T-cell (primary cell): ENCODE data around the gene ASB18. TPM values are rescaled to one million over a fixed set of nuclear protein-coding genes. Genes with fewer than 3 reads are reported as not detected.

Source experiments
- ATAC-seq, 4 experiments: fragments of 200-7000 bp in 3 of 4; fragments of 150-1000 bp in 1 of 4; cut with Tn5 transposase; replicated peaks in 1 of 4; 1 replicate in 3 of 4; 2 replicates in 1 of 4; pipeline ENCODE4 v1.10.0; 2021; ENCODE audit warnings: moderate library complexity in 3 of 4, mild to moderate bottlenecking in 2 of 4, moderate number of reproducible peaks in 1 of 4
- CTCF ChIA-PET, 2 donors: fragments of 300-600 bp; sonication (Branson Sonifier 250); formaldehyde crosslinking; loops; one replicate each; lab custom pipeline; 2022; ENCODE audit warnings: antibody characterized with exemption in 2 of 2; lab: Charles Lee
- POLR2A ChIA-PET, 2 donors: fragments of 300-600 bp; sonication (Branson Sonifier 250); formaldehyde crosslinking; loops; one replicate each; lab custom pipeline; 2022; ENCODE audit warnings: antibody characterized with exemption in 2 of 2; lab: Charles Lee
- DNase-seq, 35 experiments: peaks; one replicate each; pipeline versions ENCODE4 v3.0.0 to v3.0.0-alpha.2; 2013 to 2023
- H3K27ac ChIP-seq: one replicate; pipeline ENCODE4 v1.5.1; 2013; ENCODE audit warnings: low read length
- H3K27me3 ChIP-seq, 2 experiments: replicated peaks in 1 of 2; 1 replicate in 1 of 2; 2 replicates in 1 of 2; pipeline versions ENCODE4 v1.6.1 to v1.7.0; 2013; ENCODE audit warnings: low read length in 1 of 2, mixed read lengths in 1 of 2; ENCODE audit not compliant: control insufficient read depth in 2 of 2, insufficient read depth in 2 of 2; ENCODE audit errors: extremely low read depth in 1 of 2
- H3K36me3 ChIP-seq, 2 donors: 1 replicate in 1 of 2; 2 replicates in 1 of 2; pipeline versions ENCODE4 v1.6.1 to v1.7.0; 2013; ENCODE audit warnings: low read length in 1 of 2; ENCODE audit not compliant: control insufficient read depth in 2 of 2, insufficient read depth in 1 of 2; ENCODE audit errors: extremely low read depth in 1 of 2
- H3K4me1 ChIP-seq, 2 experiments: 1 replicate in 1 of 2; 2 replicates in 1 of 2; pipeline versions ENCODE4 v1.6.1 to v1.7.0; 2013; ENCODE audit warnings: low read length in 2 of 2, mixed read lengths in 1 of 2; ENCODE audit not compliant: insufficient read depth in 2 of 2, control insufficient read depth in 1 of 2; ENCODE audit errors: extremely low read depth in 1 of 2
- H3K4me3 ChIP-seq, 2 donors: 1 replicate in 1 of 2; 2 replicates in 1 of 2; pipeline versions ENCODE4 v1.5.1 to v1.7.0; 2013; ENCODE audit warnings: mild to moderate bottlenecking in 2 of 2, low read length in 1 of 2, moderate library complexity in 1 of 2; ENCODE audit not compliant: control insufficient read depth in 1 of 2; ENCODE audit errors: extremely low read depth in 1 of 2
- H3K9me3 ChIP-seq: 2 replicates; pipeline ENCODE4 v1.7.0; 2013
- H3K27ac Mint-ChIP-seq, 2 donors: one replicate each; pipeline ENCODE4 v1.8.0; 2020 to 2021; ENCODE audit warnings: mild to moderate bottlenecking in 2 of 2, mixed read lengths in 2 of 2
- H3K27me3 Mint-ChIP-seq, 2 donors: one replicate each; pipeline ENCODE4 v1.8.0; 2021 to 2022; ENCODE audit warnings: mixed read lengths in 2 of 2
- H3K36me3 Mint-ChIP-seq: one replicate; pipeline ENCODE4 v1.8.0; 2021; ENCODE audit warnings: mixed read lengths
- H3K4me1 Mint-ChIP-seq, 3 donors: one replicate each; pipeline ENCODE4 v1.8.0; 2020 to 2022; ENCODE audit warnings: mixed read lengths in 3 of 3, mild to moderate bottlenecking in 1 of 3
- H3K4me3 Mint-ChIP-seq, 3 donors: one replicate each; pipeline ENCODE4 v1.8.0; 2020 to 2022; ENCODE audit warnings: mild to moderate bottlenecking in 3 of 3, mixed read lengths in 3 of 3, moderate library complexity in 3 of 3
- H3K9me3 Mint-ChIP-seq, 3 donors: one replicate each; pipeline ENCODE4 v1.8.0; 2020 to 2022; ENCODE audit warnings: mixed read lengths in 3 of 3
- WGBS: methylation state at CpG from one replicate; pipeline ENCODE4 v1.1.5; 2013; ENCODE audit warnings: missing lambda C conversion rate; ENCODE audit not compliant: insufficient coverage; 5-methylcytosine and 5-hydroxymethylcytosine counted together
- total RNA-seq, 35 experiments: library from RNA in 6 of 35; stranded (reverse) in 6 of 35; fragments of 120-200 nt in 1 of 35; gene quantifications; one replicate each; pipeline versions ENCODE4 v1.2.1 to v1.2.4 and lab custom pipeline; 2013 to 2026

ASB18 gene
- total RNA-seq, 5 donors from 2014 or later (not counting 1 experiment from before 2014, with no cell fraction given), result not detected

DNA sequence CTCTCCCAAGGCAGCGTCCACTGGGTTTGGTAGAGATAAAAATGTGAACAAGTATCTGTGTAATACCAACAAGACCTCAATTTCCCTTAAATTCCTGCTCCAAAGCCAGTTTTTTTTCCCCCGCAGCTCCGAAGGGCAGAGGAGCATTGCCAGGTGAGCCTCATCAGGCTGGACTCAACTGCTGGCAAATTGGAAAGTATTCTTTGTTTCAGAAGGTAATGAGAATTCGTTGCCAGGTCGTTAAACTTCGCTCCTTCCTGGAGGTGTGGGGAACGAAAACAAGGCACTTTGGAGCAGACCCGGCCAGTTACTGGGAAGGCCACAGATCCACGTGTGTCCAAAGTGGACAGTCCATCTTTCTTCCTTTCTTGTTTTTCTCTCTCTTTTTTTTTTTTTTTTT, 30.4 kb upstream of the ASB18 start:
- H3K27ac Mint-ChIP-seq, result no peak overlapping the region
- no peaks in the 10 kb centered on the region for H3K4me1 ChIP-seq
- WGBS, result 75% methylated on average over 6 of the region's 9 CpGs
- DNase-seq (no peak), ATAC-seq (no peak)
- peaks cover 0 to 22% of the 10 kb centered on the region in 2 experiments for H3K27me3 ChIP-seq
- no peaks in the 10 kb centered on the region for H3K4me1 Mint-ChIP-seq
- H3K36me3 Mint-ChIP-seq, result no peaks in the 10 kb centered on the region
- no peaks in the 10 kb centered on the region for H3K9me3 ChIP-seq
- no peaks in the 10 kb centered on the region for H3K9me3 Mint-ChIP-seq
- no peaks in the 10 kb centered on the region for H3K36me3 ChIP-seq
- ChIA-PET CTCF (no interaction called here), POLR2A (no interaction called here)
- no peak overlapping the region for H3K27ac ChIP-seq
- no peak overlapping the region for H3K4me3 ChIP-seq
- peaks cover 24 to 28% of the 10 kb centered on the region in 2 donors for H3K27me3 Mint-ChIP-seq
- H3K4me3 Mint-ChIP-seq, result no peak overlapping the region

DNA sequence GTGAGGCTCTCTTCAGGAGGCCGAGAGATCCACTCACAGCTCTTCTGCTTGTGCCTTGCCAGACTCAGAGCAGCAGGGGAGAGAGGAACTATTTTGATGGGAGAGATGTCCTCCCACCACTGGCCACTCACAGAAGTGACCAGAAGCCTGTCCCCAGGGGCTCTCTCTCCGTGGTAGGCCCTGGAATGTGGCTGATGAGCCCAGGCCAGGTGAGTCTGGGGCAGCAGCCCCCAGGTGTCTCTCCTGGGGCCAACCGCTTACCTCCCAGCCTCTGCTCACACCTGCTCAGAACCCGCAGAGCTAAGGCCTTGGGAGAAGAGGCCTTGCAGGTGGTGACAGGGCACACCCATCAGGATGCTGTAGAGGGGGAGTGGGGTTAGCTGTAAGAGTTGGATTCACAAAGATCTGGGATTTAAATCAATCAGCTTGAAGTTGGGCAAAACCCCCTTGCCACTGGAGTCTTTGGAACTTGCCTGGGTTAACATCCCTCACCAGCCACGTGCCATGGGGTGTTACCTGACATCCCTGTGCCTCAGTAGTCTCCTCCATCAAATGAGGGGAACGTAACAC, 29.1 kb upstream of the ASB18 start:
- Histone ChIP-seq H3K27me3 (peaks cover 0 to 18% of the 10 kb centered on the region in 2 experiments), H3K4me1 (no peaks in the 10 kb centered on the region), H3K27ac (no peak overlapping the region), H3K36me3 (no peaks in the 10 kb centered on the region), H3K4me3 (no peak overlapping the region), H3K9me3 (no peaks in the 10 kb centered on the region)
- Mint-ChIP-seq H3K27me3 (peaks cover 29 to 34% of the 10 kb centered on the region in 2 donors), H3K4me1 (no peaks in the 10 kb centered on the region), H3K4me3 (no peak overlapping the region), H3K9me3 (no peaks in the 10 kb centered on the region), H3K27ac (no peak overlapping the region), H3K36me3 (no peaks in the 10 kb centered on the region)
- 60% methylated on average over 3 of the region's 6 CpGs for WGBS
- DNase-seq, result no peak
- POLR2A ChIA-PET, result no interaction called here
- ATAC-seq, result no peak
- CTCF ChIA-PET, result no interaction called here

DNA sequence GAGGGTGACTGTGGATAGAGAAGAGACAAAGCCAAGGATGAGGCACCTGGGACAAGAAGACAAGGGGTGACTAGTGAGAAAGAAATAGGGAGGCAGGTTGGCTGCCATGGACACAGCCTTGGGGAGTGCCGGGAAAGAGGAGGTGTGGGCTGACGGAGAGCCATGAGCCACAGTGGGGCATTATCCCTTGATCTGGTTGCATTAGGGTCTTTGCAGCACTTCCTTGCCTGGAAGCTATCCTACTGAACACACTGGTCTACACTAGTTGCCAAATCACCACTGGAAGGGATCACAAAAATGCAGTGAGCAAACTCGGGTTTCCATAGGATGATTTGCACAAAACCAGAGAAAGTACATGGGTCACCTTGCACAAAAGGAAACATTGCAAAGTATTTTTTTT, 27.7 kb upstream of the ASB18 start:
- H3K27ac Mint-ChIP-seq, result no peak overlapping the region
- CTCF ChIA-PET, result no interaction called here
- POLR2A ChIA-PET, result no interaction called here
- H3K27ac ChIP-seq, result no peak overlapping the region
- no peaks in the 10 kb centered on the region for H3K4me1 ChIP-seq
- H3K27me3 ChIP-seq, result peaks cover 0 to 22% of the 10 kb centered on the region in 2 experiments
- no peaks in the 10 kb centered on the region for H3K36me3 ChIP-seq
- H3K9me3 Mint-ChIP-seq, result no peaks in the 10 kb centered on the region
- no peaks in the 10 kb centered on the region for H3K36me3 Mint-ChIP-seq
- no peaks in the 10 kb centered on the region for H3K4me1 Mint-ChIP-seq
- H3K4me3 ChIP-seq, result no peak overlapping the region
- ATAC-seq (no peak), DNase-seq (no peak)
- peaks cover 36 to 41% of the 10 kb centered on the region in 2 donors for H3K27me3 Mint-ChIP-seq
- H3K4me3 Mint-ChIP-seq, result no peak overlapping the region
- no peaks in the 10 kb centered on the region for H3K9me3 ChIP-seq
- WGBS, result 86% methylated on average over 2 of the region's 3 CpGs

DNA sequence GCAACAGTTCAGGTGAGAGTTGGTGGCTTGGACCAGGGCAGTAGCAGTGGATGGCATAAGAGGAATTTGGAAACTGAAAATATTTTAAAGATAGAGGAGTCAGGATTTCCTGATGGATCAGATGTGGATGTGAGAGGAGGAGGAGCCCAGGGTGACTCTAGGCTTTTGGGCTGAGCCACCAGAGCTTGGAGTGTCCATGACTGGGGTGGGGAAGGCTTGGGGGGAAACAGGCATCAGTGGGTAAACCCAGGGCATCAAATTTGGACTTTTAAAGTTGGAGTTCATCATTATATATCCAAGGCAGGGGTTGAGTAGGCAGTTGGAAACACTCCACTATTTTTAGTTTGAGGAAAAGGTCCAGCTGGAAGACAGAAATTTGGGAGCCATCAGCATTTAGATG, 27.3 kb upstream of the ASB18 start:
- peaks cover 0 to 22% of the 10 kb centered on the region in 2 experiments for H3K27me3 ChIP-seq
- H3K4me1 Mint-ChIP-seq, result no peaks in the 10 kb centered on the region
- no peaks in the 10 kb centered on the region for H3K4me1 ChIP-seq
- peaks cover 36 to 42% of the 10 kb centered on the region in 2 donors for H3K27me3 Mint-ChIP-seq
- H3K36me3 Mint-ChIP-seq, result no peaks in the 10 kb centered on the region
- no peak for ATAC-seq
- POLR2A ChIA-PET, result no interaction called here
- no peaks in the 10 kb centered on the region for H3K9me3 Mint-ChIP-seq
- H3K9me3 ChIP-seq, result no peaks in the 10 kb centered on the region
- H3K4me3 ChIP-seq, result no peak overlapping the region
- no peak for DNase-seq
- CTCF ChIA-PET, result no interaction called here
- H3K36me3 ChIP-seq, result no peaks in the 10 kb centered on the region
- no peak overlapping the region for H3K27ac Mint-ChIP-seq
- H3K4me3 Mint-ChIP-seq, result no peak overlapping the region
- H3K27ac ChIP-seq, result no peak overlapping the region

DNA sequence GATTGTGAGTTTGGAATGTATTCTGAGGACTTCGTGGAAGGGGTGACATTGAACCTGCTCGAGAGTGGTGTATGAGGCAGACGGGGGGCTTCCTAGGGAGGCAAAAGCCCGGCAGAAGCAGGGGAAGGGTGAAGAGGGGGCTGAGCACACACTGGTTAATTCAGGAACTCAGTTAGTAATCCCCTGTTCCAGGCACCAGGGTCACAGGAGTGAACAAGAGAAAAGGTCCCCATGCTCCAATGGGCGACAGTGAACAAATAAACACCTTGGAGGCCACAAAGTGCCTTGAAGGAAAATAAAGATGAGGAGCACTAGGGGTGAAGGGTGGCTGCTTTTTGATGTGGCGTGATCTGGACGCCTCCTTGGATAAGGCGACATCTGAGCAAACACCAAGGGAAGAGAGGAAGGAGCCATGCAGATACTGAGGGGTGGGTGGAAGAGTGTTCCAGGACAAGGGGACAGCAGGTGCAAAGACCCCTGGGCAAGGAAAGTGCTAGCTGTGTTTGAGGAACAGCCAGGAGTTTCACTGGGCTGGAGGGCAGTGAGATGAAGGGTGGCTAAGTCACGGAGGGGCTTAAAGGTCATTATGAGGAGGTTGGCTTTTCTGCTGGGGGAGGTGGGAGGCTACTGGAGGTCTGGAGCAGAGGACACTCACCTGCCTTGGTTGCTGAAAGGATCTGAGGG, 26.7 kb upstream of the ASB18 start:
- ChIA-PET CTCF (no interaction called here), POLR2A (no interaction called here)
- Mint-ChIP-seq H3K4me1 (no peaks in the 10 kb centered on the region), H3K27ac (no peak overlapping the region), H3K4me3 (no peak overlapping the region), H3K36me3 (no peaks in the 10 kb centered on the region), H3K27me3 (peaks cover 33 to 43% of the 10 kb centered on the region in 2 donors), H3K9me3 (no peaks in the 10 kb centered on the region)
- Histone ChIP-seq H3K36me3 (no peaks in the 10 kb centered on the region), H3K27ac (no peak overlapping the region), H3K4me1 (no peaks in the 10 kb centered on the region), H3K27me3 (peaks cover 0 to 22% of the 10 kb centered on the region in 2 experiments), H3K9me3 (no peaks in the 10 kb centered on the region), H3K4me3 (no peak overlapping the region)
- no peak for ATAC-seq
- 72% methylated on average over 9 of the region's 9 CpGs for WGBS
- DNase-seq, result no peak

DNA sequence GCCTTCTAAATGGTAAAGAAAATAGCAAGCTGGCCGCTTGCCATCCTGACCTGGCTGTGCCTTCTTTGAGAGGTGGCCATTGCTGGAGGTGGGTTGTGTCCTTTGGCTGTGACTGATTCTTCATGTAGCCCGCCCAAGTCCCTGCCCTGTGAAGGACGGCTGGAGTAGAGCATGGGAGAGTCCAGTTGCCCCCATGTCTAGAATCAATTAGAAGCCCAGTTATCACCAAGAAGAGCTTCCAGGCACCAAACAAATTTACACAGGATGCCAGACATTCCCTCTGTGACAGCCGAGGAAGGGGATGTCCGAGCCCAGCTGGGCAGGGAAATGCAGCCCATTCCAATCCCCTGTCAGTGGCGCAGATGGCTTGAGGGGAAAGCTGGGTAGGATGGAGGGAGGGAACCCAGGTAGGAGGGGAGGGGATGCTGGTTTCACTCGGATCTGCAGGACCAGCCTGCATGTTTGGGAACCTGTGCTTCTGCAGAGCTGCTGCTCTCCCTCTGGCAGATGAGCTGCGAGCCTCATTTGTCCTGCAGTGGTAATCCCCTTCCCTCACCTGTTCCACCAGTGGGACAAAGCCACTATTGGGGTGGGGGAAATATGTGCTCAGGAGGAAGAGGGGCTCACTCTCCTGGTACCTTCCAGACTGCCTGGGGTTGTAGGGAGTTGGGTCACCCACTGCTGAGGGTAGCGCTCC, 25.7 kb upstream of the ASB18 start:
- Histone ChIP-seq H3K36me3 (no peaks in the 10 kb centered on the region), H3K9me3 (no peaks in the 10 kb centered on the region), H3K4me1 (no peaks in the 10 kb centered on the region), H3K27ac (no peak overlapping the region), H3K4me3 (no peak overlapping the region), H3K27me3 (peaks cover 0 to 18% of the 10 kb centered on the region in 2 experiments)
- ChIA-PET CTCF (no interaction called here), POLR2A (no interaction called here)
- ATAC-seq (no peak), DNase-seq (no peak)
- no peaks in the 10 kb centered on the region for H3K36me3 Mint-ChIP-seq
- no peak overlapping the region for H3K4me3 Mint-ChIP-seq
- H3K9me3 Mint-ChIP-seq, result no peaks in the 10 kb centered on the region
- no peaks in the 10 kb centered on the region for H3K4me1 Mint-ChIP-seq
- H3K27ac Mint-ChIP-seq, result no peak overlapping the region
- H3K27me3 Mint-ChIP-seq, result peaks cover 29 to 43% of the 10 kb centered on the region in 2 donors
- 71% methylated on average over 4 of the region's 9 CpGs for WGBS
